GM19238 (cell line): ENCODE results near the gene CSNK1G2.

Experiments
- DNase-seq: peaks from one replicate; pipeline ENCODE4 v3.0.0; 2011; ENCODE audit warnings: low spot score; ENCODE audit not compliant: insufficient read length

CSNK1G2 gene

DNA sequence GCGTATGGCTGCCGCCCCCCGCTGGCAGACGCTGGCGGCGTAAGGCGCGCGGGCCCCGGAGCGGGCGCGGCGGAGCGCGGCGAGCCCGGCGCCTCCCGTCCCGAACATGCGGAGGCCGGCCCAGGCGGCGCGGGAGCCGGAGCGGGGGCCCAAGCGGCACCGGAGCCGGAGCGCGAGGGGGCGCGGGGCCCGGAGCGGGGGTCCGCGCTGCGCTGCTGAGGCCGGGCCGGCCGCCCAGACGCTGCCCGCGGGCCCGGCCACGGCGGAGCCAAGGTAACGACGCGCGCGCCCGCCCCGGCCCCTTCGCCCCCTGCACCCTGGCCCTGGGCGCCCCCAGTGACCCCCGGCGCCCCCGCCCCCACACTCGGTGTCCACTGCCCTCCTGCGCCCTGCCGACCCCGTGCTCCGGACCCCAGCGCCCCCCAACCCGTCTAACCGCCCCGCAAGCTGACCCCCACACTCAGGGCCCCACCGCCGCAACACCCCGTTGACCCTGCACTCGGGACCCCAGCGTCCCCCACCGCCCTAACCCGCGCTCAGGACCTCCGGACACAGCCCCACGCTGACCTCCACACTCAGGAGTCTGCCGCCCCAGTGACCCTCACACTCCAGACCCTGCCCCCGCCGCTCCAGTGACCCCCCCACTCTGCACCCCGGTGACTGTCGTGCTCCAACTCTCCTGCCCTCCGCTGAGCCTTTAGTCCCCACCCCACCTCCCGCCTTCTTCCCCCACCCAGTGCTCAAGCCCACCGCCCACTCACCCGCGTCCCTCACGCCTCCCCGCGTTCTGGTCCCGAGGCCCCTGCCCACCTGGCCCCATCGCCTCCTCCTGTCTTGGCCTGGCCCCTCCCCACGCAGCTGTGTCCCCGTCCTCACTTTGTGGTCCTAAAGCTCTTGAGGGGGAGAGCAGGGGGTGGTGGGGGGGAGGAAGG, at the start of gene CSNK1G2:
Gene CSNK1G2, plus strand, starts transcription at position 27 of the 932 bp plus-strand sequence. CDS start 28,601 bp downstream, outside the sequence.
- no peak for DNase-seq

DNA sequence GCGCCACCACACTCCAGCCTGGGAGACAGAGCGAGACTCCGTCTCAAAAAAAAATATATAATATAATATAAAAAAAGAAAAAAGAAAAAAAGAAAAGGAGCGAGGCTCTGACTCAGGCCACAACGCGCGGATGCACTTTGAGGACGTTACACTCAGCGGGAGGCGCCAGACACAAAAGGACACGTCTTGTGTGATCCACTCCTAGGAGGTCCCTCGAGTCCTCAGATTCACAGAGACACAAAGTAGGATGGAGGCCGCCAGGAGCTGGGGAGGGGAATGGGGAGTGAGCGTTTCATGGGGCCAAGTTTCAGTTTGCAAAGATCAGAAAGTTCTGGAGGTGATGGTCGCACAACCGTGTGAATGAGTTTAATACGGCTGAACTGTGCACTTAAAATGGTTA, 47.2 kb upstream of the CSNK1G2 start:
- no peak for DNase-seq

DNA sequence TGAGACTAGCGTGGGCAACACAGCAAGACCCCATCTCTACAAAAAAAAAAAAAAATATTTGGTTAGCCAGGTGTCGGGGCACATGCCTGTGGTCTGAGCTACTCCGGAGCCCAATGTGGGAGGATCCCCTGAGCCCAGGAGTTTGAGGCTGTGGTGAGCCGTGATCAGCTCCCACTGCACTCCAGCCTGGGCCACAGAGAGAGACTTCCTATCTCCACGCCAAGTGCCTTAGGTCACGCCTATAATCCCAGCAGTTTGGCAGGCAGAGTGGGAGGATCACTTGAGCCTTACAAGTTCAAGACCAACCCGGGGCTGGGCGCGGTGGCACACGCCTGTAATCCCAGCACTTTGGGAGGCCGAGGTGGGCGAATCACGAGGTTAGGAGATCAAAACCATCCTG, 44.5 kb upstream of the CSNK1G2 start:
- no peak for DNase-seq

DNA sequence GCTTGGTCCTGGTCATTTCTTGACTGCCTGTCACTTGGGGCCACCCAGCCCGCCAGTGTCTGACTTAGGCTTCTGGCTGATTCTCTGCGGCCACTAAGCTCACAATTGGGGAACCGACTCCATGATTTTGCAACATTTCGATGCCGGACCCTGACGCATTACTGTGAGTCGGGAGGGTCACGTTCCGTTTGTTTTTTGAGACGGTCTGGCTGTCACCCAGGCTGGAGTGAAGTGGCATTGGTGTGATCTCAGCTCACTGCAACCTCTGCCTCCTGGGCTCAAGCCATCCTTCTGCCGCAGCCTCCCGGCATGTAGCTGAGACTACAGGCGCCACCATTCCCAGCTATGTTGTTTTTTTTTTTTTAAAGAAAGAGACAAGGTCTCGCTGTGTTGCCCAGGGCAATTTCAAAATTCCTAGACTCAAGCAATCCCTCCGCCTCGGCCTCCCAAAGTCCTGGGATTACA, 39.0 kb upstream of the CSNK1G2 start:
- no peak for DNase-seq

DNA sequence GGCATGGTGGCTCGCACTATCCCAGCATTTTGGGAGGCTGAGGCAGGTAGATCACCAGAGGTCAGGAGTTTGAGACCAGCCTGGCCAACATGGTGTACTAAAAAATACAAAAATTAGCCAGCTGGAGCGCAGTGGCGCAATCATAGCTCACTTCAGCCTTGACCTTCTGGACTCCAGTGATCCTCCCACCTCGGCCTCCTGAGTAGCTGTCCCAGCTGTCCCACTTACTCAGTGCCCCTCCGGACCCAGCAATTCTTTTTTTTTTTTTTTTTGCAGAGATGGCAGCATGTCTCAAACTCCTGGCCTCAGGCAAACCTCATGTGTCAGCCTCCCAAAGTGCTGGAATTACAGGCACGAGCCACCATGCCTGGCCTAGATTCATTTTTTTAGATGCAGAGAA, 38.0 kb upstream of the CSNK1G2 start:
- DNase-seq = no peak

DNA sequence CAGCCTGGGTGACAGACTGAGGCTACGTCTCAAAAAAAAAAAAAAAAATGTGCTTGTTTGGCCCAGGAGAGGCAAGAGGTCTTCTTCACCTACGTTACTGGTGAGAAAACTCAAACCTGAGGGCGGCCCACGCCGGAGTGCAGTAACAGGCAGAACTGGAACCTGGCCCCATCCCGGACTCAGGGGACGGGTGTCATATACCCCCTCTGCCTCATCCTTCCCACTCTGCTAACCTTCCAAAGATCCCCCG, 36.2 kb upstream of the CSNK1G2 start:
- no peak for DNase-seq

DNA sequence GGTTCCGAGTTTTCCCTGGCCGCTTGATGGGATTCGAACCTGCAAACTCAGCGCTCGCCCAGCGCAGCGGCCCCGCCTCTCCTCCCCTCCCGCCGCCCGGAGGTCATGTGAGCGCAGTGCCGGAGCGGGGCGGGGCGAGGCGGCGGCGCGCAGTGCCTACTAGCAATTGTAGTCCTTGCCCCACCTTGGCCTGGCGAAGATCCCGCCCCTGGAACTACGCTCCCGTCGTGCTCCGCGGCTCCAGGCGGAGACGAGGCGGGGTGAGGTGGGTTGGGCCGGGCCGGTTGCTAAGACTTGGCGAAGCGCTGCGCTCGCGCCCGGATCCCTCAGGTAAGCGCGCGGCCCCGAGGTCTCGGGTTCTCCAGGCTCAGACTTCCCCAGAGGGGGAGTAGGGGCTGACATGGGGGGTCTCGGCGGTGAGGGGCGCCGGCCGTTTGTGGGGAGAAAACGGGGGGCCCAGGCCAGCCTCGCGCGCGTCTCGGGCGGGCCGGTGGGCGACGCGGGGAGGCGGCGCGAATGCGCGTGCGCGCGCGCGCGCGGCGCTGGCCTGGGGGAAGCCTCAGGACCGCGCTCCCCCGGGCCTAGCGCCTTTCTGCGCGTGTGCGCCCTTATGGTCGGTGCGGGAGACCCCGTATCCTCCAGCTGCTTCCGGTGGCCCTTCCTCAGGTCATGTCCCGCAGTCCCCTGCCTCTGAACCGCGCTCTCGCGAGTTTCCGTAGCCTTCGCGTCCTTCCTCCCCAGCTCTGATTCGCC, 35.7 kb upstream of the CSNK1G2 start, which contains the start of the genes ADAT3 and SCAMP4:
Gene ADAT3, plus strand, starts transcription at position 290 of the 753 bp plus-strand sequence. CDS start 6,649 bp downstream, outside the sequence.
Gene SCAMP4, plus strand, starts transcription at position 290 of the 753 bp plus-strand sequence. CDS start 9,621 bp downstream, outside the sequence.
- peak; percentile 94 for DNase-seq

DNA sequence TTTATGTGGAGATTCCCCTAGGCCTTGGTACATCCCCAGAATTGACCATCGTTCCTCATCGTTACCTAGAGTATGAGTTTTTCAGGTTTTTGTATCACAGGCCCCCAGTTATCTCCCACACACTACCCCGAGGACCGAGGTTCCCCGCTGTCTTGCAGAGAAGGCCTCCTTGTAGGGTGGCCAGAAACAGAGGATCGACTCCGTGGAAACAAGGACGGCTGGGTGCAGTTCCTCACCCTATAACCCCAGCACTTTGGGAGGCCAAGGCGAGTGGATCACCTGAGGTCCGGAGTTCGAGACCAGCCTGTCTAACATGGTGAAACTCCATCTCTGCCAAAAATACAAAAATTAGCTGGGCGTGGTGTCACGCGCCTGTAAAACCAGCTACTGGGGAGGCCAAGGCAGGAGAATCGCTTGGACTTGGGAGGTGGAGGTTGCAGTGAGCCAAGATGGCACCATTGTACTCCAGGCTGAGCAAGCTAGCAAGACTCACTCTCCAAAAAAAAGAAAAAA, 35.1 kb upstream of the CSNK1G2 start:
- DNase-seq = no peak

DNA sequence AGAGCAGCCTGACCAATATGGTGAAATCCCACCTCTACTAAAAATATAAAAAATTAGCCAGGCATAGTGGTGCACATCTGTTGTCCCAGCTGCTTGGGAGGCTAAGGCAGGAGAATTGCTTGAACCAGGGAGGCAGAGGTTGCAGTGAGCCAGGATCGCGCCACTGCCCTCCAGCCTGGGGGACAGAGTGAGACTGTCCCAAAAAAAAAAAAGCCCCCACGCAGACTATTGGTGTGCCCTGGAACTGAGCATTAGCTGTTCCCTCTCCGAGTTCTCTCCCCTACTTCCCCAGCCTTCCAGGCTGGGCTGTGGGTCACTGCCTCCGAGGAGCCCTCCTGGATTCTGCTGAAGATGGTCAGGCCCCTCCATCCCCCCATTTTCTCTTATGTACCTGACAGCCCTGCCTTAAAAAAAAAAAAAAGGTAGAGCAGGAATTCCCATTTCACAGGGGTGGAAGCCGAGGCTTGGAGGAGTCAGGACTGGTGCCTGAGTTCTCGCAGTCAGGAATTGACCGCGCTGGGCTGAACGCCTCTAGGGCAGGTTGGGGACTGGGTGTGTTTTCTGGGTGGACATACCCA, 33.9 kb upstream of the CSNK1G2 start:
- no peak for DNase-seq

DNA sequence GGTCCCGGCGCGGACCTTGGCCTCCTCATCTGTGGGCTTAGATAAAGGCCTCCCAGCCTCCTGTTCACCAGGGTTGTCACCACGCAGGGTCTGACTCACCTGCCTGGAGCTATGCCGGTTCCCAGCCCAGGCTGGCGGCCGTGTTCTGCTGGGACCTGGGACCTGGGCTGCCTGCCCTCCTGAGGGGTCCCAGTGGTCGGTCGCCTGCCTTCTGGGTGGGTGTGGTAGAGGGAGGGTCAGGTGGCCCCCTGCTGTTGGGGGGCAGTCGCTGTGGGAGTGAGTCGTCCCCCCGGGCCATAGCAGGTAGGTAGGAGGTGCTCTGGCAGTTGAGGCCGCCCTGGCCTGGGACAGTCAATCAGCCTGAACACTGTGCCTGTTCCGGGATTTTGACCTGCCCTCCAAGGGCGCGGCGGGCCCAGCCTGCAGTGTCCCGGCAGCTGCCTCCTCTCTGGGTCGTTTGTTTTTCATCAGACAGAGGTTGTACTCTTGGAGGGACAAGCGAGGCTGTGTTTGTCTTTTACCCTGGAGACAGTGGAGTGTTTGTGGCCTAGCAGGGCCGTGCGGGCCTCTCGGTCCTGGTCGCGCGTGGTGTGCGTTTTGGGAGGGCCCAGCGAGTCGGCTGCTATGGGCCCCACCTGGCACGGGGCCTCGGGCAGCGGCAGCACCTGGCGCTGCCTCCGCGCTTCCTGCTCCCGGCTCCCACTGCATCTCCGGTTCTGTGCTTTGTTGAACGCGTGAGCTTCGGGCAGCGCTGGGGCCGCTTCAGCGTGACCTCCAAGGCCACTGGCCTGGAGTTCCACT, 33.2 kb upstream of the CSNK1G2 start:
- no peak for DNase-seq

DNA sequence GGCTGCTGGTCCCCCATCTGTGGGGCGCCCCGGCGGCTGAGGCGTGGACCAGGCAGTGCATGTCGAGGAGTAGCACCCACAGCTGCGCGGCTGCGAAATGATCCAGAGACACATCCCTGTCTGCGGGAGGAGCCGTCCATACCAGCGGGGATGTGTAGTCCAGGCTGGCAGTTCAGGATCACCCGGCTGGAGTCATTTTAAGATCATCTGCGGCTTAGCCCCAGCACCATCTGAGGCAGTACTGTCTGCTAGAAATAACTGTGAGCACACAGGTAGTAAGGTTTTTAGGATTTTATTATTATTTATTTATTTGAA, 32.7 kb upstream of the CSNK1G2 start:
- no peak for DNase-seq

DNA sequence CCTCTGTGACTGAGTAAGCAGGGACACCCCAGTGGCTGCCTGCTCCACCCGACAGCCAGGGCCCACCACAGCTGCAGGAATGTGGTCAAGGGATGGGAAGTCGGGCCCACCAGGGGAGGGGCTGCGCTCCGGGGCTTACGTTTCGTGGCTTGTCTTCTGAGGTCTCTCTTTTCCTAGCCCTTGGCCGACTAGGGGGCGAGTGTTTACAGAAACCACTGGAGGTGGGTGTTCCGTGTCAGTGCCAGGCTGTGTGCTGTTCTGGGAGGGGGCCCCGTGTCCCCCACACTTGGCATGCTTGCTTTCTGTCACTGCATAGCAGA, 31.3 kb upstream of the CSNK1G2 start:
- DNase-seq = no peak

DNA sequence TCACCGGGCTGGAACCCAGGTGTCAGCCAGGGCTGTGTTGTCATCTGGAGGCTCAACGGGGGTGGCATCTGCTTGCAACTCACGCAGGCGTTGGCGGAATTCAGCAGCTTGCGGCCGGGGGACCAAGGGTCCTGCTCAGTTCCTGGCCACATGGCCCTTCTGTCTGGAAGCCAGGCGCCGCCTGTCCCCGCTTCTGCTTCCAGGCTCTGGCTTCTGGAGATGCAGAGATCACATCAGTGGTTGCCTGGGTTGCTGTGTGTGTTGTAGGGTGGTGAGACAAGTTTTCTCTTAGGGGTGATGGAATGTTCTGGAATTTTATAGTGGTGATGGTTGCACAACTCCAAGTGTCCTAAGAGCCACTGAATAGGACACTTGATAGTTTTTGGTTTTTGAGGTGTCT, 30.8 kb upstream of the CSNK1G2 start:
- DNase-seq = no peak

DNA sequence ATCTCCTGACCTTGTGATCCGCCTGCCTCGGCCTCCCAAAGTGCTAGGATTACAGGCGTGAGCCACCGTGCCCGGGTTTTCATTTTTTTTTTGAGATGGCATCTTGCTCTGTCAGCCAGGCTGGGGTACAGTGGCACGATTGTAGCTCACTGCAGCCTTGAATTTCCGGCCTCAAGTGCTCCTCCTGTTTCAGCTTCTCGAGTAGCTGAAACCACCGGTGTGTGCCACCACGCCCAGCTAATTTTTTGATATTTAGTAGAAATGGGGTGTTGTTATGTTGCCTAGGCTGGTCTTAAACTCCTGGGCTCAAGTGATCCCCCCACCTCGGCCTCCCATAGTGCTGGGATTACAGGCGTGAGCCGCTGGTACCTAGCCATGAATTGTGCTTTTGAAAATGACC, 29.9 kb upstream of the CSNK1G2 start:
- DNase-seq = no peak

DNA sequence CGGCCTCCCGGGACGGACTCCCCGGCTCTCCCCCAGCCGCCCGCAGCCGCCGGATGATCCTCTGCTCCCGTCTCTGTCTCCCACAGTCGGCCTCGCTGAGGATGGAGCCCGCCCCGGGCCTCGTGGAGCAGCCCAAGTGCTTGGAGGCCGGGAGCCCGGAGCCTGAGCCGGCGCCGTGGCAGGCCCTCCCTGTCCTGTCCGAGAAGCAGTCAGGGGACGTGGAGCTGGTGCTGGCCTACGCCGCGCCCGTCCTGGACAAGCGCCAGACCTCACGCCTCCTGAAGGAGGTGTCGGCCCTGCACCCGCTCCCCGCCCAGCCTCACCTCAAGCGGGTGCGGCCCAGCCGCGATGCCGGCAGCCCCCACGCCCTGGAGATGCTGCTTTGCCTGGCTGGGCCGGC, 29.0 kb upstream of the CSNK1G2 start:
- DNase-seq = no peak

DNA sequence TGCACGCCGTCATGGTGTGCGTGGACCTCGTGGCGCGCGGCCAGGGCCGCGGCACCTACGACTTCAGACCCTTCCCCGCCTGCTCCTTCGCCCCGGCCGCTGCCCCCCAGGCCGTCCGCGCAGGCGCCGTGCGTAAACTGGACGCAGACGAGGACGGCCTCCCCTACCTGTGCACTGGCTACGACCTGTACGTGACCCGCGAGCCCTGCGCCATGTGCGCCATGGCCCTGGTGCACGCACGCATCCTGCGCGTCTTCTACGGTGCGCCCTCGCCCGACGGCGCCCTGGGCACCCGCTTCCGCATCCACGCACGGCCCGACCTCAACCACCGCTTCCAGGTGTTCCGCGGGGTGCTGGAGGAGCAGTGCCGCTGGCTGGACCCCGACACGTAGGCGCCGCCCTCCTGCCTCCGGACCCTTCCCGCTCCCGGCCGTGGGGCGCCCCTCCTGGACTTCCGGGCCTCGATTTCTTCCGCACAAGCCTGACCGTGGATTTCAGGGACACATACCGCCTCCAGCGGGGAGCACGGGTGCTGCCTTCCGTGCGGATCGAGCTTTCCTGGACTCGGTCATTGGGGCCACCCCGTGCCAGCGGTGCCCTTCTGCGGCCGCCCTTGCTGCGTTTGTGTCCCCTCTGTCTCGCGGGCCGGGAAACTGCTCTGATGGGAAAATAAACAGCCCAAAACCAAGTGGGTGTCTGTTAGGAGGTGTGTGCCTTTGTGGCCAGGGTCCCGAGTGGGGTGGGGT, 28.0 kb upstream of the CSNK1G2 start:
- DNase-seq = no peak

DNA sequence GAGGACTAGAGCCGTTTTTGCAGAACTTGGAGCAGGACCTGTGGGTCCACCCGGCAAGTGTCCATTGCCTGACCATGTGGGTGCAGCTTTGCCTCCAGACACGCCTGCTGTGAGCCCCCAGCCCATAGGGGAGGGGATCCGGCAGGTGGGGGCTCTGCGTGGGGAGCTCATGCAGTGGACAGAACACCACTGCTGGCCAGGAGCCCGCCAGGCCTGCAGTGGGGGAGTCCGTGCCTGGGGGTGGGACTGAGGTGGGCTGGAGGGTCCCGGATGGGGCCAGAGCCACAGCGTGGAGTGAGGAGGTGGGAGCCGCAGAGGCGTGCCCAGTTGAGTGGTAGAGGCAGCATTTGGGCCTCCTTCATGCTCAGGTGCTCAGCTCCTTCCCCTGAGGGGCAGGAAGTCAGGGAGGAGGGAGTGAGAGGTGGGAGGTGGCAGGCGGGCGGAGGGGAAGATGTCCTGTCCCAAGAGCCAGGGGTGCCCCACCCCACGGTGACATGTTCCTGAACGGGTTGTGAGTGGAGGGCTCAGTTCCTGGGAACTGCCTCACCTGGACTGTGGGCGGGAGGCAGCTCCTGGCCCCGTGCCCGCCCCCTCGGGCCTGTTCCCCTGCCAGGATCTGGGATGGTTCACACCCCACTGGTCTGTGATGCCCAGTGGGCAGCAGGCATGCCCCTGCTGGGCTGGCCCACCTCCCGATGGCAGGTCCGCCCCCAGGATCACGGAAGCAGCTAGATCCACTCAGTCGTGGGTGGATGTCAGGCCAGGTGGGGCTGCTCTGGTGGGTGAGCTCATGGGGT, 27.0 kb upstream of the CSNK1G2 start:
- no peak for DNase-seq

DNA sequence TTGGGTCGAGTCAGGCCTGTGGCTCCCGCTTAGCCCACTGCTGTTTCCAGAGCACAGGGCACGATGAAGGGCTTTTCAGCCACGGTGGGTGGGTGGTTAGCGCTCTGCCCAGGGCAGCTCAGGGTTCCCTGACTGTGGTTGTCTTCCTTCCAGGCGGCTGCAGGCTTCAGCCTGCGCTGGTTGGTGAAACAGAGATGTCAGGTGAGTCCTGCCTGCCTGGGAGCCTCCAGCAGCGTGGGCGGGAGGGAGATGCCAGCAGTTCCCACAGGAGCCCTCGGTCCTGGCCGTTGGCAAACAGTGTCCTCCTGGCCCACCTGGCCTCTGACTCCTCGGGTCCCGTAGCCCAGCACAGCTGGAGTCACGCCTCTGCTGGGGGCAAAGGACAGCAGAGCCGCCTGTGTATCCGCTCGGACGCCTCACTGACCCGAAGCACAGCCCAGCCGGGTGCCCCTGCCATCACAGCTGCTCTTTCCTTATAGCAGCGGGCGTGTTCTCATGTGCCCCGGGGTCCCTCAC, 26.1 kb upstream of the CSNK1G2 start:
- no peak for DNase-seq

DNA sequence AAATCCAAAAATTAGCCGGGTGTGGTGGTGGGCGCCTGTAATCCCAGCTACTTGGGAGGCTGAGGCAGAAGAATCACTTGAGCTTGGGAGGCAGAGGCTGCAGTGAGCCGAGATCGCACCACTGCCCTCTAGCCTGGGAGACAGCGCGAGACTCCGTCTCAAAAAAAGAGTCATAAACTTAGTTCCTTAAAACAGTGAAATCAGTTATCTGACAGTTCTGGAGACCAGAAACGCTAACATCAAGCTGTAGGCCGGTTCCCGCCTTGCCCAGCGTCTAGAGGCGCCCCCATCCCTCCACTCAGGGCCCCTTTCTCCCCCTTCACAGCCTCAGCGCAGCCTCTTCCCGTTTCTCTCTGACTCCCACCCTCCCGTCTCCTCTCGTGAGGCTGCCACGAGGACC, 23.8 kb upstream of the CSNK1G2 start:
- DNase-seq = no peak

DNA sequence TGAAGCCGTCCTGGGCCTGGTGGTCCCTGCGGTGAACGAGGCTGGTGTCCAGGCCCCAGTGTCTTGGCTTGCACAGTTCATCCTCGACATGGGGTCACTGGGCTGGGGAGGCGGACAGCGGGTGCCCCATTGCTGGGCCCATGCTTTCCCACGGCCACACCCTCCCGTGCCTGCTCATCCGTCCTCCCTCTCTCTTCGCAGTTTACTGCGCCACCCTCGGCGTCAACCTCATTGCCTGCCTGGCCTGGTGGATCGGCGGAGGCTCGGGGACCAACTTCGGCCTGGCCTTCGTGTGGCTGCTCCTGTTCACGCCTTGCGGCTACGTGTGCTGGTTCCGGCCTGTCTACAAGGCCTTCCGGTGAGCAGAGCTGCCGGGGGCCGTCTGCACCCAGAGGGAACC, 23.0 kb upstream of the CSNK1G2 start:
- DNase-seq = no peak
